ENCODE results near the gene SCN8A. TPM values are rescaled to one million over a fixed set of nuclear protein-coding genes. Genes with fewer than 3 reads are reported as not detected.

The SCN8A gene
- total RNA-seq, 2 donors from 2014 or later: 7.6 to 10.4 TPM

- Histone ChIP-seq H3K4me1 (replicated peaks) (no peaks in the 10 kb centered on the region), H3K9me3 (no peaks in the 10 kb centered on the region), H3K27me3 (replicated peaks; ENCODE audit: insufficient read depth) (no peaks in the 10 kb centered on the region), H3K27ac (no peak overlapping the region), H3K4me3 (no peak overlapping the region), H3K36me3 (no peaks in the 10 kb centered on the region)
- WGBS: 88% methylated on average over 1 of the region's 1 CpG
- no peak for DNase-seq (ENCODE audit: low spot score)
- intact Hi-C loops (cut with DNase I): no loop called here
- TF ChIP-seq CTCF (IDR thresholded peaks at IDR 0.05) (no peak), POLR2A (IDR thresholded peaks at IDR 0.05) (no peak), POLR2AphosphoS5 (IDR thresholded peaks at IDR 0.05) (no peak)
Observed at GRCh38 chr12:51798501-51798900, 207.5 kb downstream of the SCN8A start.

GRCh38 chr12:51801027-51801426, 210.0 kb downstream of the SCN8A start:
- Histone ChIP-seq H3K36me3 (no peaks in the 10 kb centered on the region), H3K4me3 (no peak overlapping the region), H3K27me3 (replicated peaks; ENCODE audit: insufficient read depth) (no peaks in the 10 kb centered on the region), H3K4me1 (replicated peaks) (no peaks in the 10 kb centered on the region), H3K9me3 (no peaks in the 10 kb centered on the region), H3K27ac (no peak overlapping the region)
- intact Hi-C loops (cut with DNase I): no loop called here
- WGBS: 100% methylated on average over 1 of the region's 1 CpG
- no peak for DNase-seq (ENCODE audit: low spot score)
- no peak for TF ChIP-seq CTCF (IDR thresholded peaks at IDR 0.05)
- TF ChIP-seq POLR2A (IDR thresholded peaks at IDR 0.05): no peak
- no peak for TF ChIP-seq POLR2AphosphoS5 (IDR thresholded peaks at IDR 0.05)

GRCh38 chr12:51806896-51807295, 215.9 kb downstream of the SCN8A start:
- Histone ChIP-seq H3K27me3 (replicated peaks; ENCODE audit: insufficient read depth) (no peaks in the 10 kb centered on the region), H3K4me3 (no peak overlapping the region), H3K9me3 (no peaks in the 10 kb centered on the region), H3K27ac (no peak overlapping the region), H3K4me1 (replicated peaks) (no peaks in the 10 kb centered on the region), H3K36me3 (no peaks in the 10 kb centered on the region)
- no peak for DNase-seq (ENCODE audit: low spot score)
- 95% methylated on average over 16 of the region's 16 CpGs for WGBS
- intact Hi-C loops (cut with DNase I): no loop called here
- TF ChIP-seq CTCF (IDR thresholded peaks at IDR 0.05) (no peak), POLR2A (IDR thresholded peaks at IDR 0.05) (no peak), POLR2AphosphoS5 (IDR thresholded peaks at IDR 0.05) (no peak)

GRCh38 chr12:51809193-51809592, 218.2 kb downstream of the SCN8A start:
- Histone ChIP-seq H3K4me1 (replicated peaks) (no peaks in the 10 kb centered on the region), H3K36me3 (no peaks in the 10 kb centered on the region), H3K9me3 (no peaks in the 10 kb centered on the region), H3K27me3 (replicated peaks; ENCODE audit: insufficient read depth) (no peaks in the 10 kb centered on the region), H3K27ac (no peak overlapping the region), H3K4me3 (no peak overlapping the region)
- no peak for DNase-seq (ENCODE audit: low spot score)
- intact Hi-C loops (cut with DNase I): no loop called here
- no peak for TF ChIP-seq POLR2A (IDR thresholded peaks at IDR 0.05)
- TF ChIP-seq CTCF (IDR thresholded peaks at IDR 0.05): no peak
- TF ChIP-seq POLR2AphosphoS5 (IDR thresholded peaks at IDR 0.05): no peak
- 49% methylated on average over 3 of the region's 3 CpGs for WGBS

- intact Hi-C loops (cut with DNase I): no loop called here
- H3K36me3 ChIP-seq: no peaks in the 10 kb centered on the region
- no peak for DNase-seq (ENCODE audit: low spot score)
- H3K9me3 ChIP-seq: no peaks in the 10 kb centered on the region
- H3K4me3 ChIP-seq: no peak overlapping the region
- H3K27me3 ChIP-seq (replicated peaks; ENCODE audit: insufficient read depth): no peaks in the 10 kb centered on the region
- no peaks in the 10 kb centered on the region for H3K4me1 ChIP-seq (replicated peaks)
- no peak overlapping the region for H3K27ac ChIP-seq
- WGBS: 65% methylated on average over 13 of the region's 13 CpGs
- TF ChIP-seq POLR2AphosphoS5 (IDR thresholded peaks at IDR 0.05): no peak
Observed at GRCh38 chr12:51811203-51812202, 220.5 kb downstream of the SCN8A start.

All from prostate gland (tissue), 2 donors.